Measurements from ENCODE around the gene KSR2.
"Not testable (repeated sequence)": the region's sequence is repeated elsewhere in the genome, so short reads cannot be mapped to it uniquely, and the experiment has no call there.

DNA sequence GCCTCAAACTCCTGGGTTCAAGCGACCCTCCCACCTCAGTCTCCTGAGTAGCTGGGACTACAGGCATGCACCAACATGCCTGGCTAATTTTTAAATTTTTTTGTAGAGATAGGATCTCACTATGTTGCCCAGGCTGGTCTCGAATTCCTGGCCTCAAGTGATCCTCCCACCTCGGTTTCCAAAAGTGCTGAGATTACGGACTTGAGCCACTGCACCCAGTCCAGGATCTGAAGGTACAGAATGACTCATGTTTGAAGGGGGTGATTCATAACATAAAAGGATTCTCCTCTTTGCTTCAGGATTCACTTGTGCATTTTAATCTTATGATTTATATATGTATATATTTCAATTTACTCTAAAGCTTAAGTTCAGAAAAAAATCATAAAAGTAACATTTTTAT lies 111.7 kb downstream of the KSR2 start:
- TF ChIP-seq EZH2 (IDR thresholded peaks at IDR 0.05); POLR2AphosphoS5 (IDR thresholded peaks at IDR 0.05; ENCODE audit: borderline replicate concordance, low read depth, low read length): not testable (repeated sequence)

Data from SK-N-MC (cell line).